ENCODE measurements around the gene DHX38. TPM values are rescaled to one million over a fixed set of nuclear protein-coding genes. Genes with fewer than 3 reads are reported as not detected.

The DHX38 gene
- total and polyA plus RNA-seq, 2 of the 13 experiments (the other 11 are each of a cell fraction or from before 2014, with no cell fraction given), result 54.4 to 85.9 TPM

DNA sequence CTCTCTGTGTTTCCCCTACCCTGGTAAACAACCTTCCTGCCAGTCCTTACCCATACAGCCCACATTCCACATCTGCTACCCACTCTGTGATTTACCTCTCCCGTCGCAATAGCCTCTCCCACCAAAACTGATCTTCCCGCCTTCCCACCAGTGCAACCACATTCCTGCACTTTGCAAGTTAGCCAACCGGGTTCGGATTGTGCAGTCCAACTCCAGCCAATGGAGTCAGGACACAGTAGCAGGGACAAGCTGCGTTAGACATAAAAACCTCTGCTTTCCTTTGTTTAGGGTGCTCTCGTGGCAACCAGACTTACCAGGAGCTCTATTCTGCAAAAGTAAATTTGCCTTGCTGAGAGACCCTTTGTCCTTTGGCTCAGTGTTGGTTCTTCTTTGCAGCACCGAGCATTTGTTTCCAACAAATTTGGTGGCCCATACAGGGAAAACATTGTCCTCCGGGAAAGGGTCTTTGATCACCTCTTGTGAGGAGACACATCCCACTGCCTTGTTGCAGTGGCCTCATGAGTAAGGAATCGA, 29.2 kb upstream of the DHX38 start (continued):
- no peak for TF ChIP-seq ZGPAT (CRISPR knock-in tag; IDR thresholded peaks at IDR 0.05)
- TF ChIP-seq NFYB (CRISPR knock-in tag; IDR thresholded peaks at IDR 0.05), result no peak
- TF ChIP-seq THYN1 (CRISPR knock-in tag; IDR thresholded peaks at IDR 0.05; ENCODE audit: borderline replicate concordance, low read depth), result no peak
- TF ChIP-seq, protein P1, sequence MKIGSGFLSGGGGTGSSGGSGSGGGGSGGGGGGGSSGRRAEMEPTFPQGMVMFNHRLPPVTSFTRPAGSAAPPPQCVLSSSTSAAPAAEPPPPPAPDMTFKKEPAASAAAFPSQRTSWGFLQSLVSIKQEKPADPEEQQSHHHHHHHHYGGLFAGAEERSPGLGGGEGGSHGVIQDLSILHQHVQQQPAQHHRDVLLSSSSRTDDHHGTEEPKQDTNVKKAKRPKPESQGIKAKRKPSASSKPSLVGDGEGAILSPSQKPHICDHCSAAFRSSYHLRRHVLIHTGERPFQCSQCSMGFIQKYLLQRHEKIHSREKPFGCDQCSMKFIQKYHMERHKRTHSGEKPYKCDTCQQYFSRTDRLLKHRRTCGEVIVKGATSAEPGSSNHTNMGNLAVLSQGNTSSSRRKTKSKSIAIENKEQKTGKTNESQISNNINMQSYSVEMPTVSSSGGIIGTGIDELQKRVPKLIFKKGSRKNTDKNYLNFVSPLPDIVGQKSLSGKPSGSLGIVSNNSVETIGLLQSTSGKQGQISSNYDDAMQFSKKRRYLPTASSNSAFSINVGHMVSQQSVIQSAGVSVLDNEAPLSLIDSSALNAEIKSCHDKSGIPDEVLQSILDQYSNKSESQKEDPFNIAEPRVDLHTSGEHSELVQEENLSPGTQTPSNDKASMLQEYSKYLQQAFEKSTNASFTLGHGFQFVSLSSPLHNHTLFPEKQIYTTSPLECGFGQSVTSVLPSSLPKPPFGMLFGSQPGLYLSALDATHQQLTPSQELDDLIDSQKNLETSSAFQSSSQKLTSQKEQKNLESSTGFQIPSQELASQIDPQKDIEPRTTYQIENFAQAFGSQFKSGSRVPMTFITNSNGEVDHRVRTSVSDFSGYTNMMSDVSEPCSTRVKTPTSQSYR (CRISPR knock-in tag; IDR thresholded peaks at IDR 0.05; ENCODE audit: borderline replicate concordance), result no peak
- 0 out of 2 replicates have a peak, but pooled peaks have one; percentile 54 for TF ChIP-seq ZNF615 (CRISPR knock-in tag; IDR thresholded peaks at IDR 0.05; ENCODE audit: borderline replicate concordance)
- no peak for TF ChIP-seq ZNF441 (CRISPR knock-in tag; IDR thresholded peaks at IDR 0.05; ENCODE audit: borderline replicate concordance)
- TF ChIP-seq ZNF414 (CRISPR knock-in tag; IDR thresholded peaks at IDR 0.05), result no peak
- TF ChIP-seq NFE2 (CRISPR knock-in tag; IDR thresholded peaks at IDR 0.05), result no peak
- TF ChIP-seq ZSCAN22 (CRISPR knock-in tag; IDR thresholded peaks at IDR 0.05), result no peak
- 0 out of 2 replicates have a peak, but pooled peaks have one; percentile 10 for TF ChIP-seq NFYC (CRISPR knock-in tag; IDR thresholded peaks at IDR 0.05)
- TF ChIP-seq GABPB1 (CRISPR knock-in tag; IDR thresholded peaks at IDR 0.05), result no peak
- no peak for TF ChIP-seq CCAR2 (optimal IDR thresholded peaks at IDR 0.05; ENCODE audit: low read depth, low read length)
- no peak for TF ChIP-seq ELF4 (CRISPR knock-in tag; IDR thresholded peaks at IDR 0.05; ENCODE audit: borderline replicate concordance)
- peak; percentile 27; the same call in 1 of the 2 replicates for TF ChIP-seq RFX1 (IDR thresholded peaks at IDR 0.05)
- TF ChIP-seq HDAC1 (CRISPR knock-in tag; IDR thresholded peaks at IDR 0.05), result no peak
- peak; percentile 88; the same call in 1 of the 2 replicates for TF ChIP-seq ZNF562 (CRISPR knock-in tag; IDR thresholded peaks at IDR 0.05; ENCODE audit: borderline replicate concordance)
- TF ChIP-seq ZNF790 (CRISPR knock-in tag; IDR thresholded peaks at IDR 0.05; ENCODE audit: borderline replicate concordance), result no peak
- TF ChIP-seq TAF15 (IDR thresholded peaks at IDR 0.05; ENCODE audit: low read depth, low read length, poor library complexity, severe bottlenecking), result no peak
- no peak for TF ChIP-seq KAT8 (CRISPR knock-in tag; IDR thresholded peaks at IDR 0.05)
- no peak for TF ChIP-seq PHB2 (IDR thresholded peaks at IDR 0.05; ENCODE audit: partially characterized antibody)
- TF ChIP-seq TEAD3 (CRISPR knock-in tag; optimal IDR thresholded peaks at IDR 0.05; ENCODE audit: borderline replicate concordance), result peak; percentile 32
- TF ChIP-seq AGO1 (IDR thresholded peaks at IDR 0.05; ENCODE audit: low read depth, low read length, poor library complexity, severe bottlenecking), result no peak
- TF ChIP-seq REPIN1 (CRISPR knock-in tag; IDR thresholded peaks at IDR 0.05; ENCODE audit: borderline replicate concordance, low read depth), result no peak
- no peak for TF ChIP-seq ZNF350 (CRISPR knock-in tag; IDR thresholded peaks at IDR 0.05; ENCODE audit: borderline replicate concordance, low read depth)
- TF ChIP-seq NR2F1 (CRISPR knock-in tag; IDR thresholded peaks at IDR 0.05), result no peak
- no peak for TF ChIP-seq NFRKB (IDR thresholded peaks at IDR 0.05)
- peak; percentile 55 for TF ChIP-seq ZBTB38 (CRISPR knock-in tag; IDR thresholded peaks at IDR 0.05)
